ENCODE data around the gene RASSF1. TPM values are rescaled to one million over a fixed set of nuclear protein-coding genes. Genes with fewer than 3 reads are reported as not detected.

Gene RASSF1
- total RNA-seq, 4 donors from 2014 or later = 33.9 to 63.3 (median 39.7) TPM

DNA sequence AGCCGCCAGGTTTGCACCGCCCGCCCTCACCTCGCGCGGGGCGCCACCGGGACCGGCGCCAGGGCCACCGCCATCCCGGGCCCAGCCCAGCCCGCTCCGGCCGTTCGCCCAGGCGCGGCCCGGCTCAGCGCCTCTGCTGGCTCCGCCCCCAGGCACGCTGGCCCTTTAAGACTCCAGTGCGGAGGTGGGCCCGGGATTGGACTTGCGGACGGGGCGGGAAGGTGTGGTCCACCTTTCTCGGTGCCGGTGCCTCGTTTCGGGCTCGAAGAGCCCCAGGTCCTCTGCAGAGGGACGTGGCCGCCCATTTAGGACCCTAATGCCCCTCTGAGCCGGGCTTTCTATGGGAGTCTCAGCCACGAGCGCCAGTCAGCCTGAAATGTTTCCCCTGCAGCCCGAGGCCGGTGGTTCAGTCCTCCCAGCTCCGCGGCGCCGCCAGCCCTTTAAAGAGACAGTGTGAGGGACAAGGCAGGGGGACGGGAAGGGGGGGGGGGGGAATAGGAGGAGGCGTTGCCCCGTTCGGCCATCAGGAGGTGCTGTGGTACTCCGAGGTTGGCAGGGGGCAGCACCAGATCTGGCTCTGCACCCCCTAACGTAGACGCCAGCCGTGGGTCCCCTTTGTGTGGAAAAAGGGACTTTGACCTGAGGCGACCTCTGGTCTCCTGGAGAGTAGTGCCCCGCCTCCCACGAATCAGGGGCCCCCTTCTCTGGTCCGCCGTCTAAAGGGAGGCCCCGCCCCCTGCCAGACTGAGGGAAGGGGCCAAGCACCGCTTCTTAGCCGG is 19.1 kb downstream of the RASSF1 start:
- peaks cover 84% of the 10 kb centered on the region for H3K4me1 ChIP-seq

DNA sequence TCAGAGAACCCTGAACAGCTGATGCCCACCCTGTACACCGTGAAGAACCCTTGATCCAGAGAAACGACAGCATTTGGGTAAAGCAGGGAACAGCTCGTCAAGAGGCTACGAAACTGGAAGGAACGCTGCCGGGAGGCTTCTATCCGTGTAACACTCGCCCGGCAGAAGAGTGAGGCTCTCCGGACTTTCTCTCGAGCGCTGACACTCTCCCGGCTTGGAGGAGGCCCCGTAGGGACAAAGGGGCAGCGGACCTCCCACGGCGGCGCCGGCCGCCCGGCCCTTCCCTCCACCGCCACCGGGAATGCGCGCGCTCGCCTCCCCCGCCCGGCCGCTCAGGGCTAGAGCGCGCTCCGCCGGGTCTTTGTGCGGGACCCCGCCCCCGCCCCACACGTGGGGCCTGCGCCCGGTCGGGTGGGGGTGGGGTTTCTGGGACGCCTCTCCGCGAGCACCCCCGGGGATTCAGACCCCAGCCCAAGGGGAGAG is 19.7 kb downstream of the RASSF1 start:
- peaks cover 28% of the 10 kb centered on the region for H3K36me3 ChIP-seq
- peak overlapping the region; percentile 93 for H3K4me3 ChIP-seq
- H3K9me3 ChIP-seq = no peaks in the 10 kb centered on the region
- H3K27ac ChIP-seq = peak overlapping the region; percentile 96
- DNase-seq (ENCODE audit: low spot score in 2 of 2) = no peak
- WGBS = 0% methylated on average over 6 of the region's 45 CpGs
- no peaks in the 10 kb centered on the region for H3K27me3 ChIP-seq
- H3K4me1 ChIP-seq = peaks cover 85% of the 10 kb centered on the region
- TF ChIP-seq, protein P1, sequence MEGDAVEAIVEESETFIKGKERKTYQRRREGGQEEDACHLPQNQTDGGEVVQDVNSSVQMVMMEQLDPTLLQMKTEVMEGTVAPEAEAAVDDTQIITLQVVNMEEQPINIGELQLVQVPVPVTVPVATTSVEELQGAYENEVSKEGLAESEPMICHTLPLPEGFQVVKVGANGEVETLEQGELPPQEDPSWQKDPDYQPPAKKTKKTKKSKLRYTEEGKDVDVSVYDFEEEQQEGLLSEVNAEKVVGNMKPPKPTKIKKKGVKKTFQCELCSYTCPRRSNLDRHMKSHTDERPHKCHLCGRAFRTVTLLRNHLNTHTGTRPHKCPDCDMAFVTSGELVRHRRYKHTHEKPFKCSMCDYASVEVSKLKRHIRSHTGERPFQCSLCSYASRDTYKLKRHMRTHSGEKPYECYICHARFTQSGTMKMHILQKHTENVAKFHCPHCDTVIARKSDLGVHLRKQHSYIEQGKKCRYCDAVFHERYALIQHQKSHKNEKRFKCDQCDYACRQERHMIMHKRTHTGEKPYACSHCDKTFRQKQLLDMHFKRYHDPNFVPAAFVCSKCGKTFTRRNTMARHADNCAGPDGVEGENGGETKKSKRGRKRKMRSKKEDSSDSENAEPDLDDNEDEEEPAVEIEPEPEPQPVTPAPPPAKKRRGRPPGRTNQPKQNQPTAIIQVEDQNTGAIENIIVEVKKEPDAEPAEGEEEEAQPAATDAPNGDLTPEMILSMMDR (IDR thresholded peaks at IDR 0.05) = no peak
- no peak for TF ChIP-seq POLR2AphosphoS5 (IDR thresholded peaks at IDR 0.05)
- TF ChIP-seq EP300 (IDR thresholded peaks at IDR 0.05) = no peak
- no peak for TF ChIP-seq POLR2A (IDR thresholded peaks at IDR 0.05)

More for the DNA sequence above, 19.1 kb downstream of the RASSF1 start:
- Histone ChIP-seq H3K36me3 (peaks cover 31% of the 10 kb centered on the region), H3K4me3 (peak overlapping the region; percentile 93), H3K27ac (peak overlapping the region; percentile 96), H3K27me3 (no peaks in the 10 kb centered on the region), H3K9me3 (no peaks in the 10 kb centered on the region)
- DNase-seq (ENCODE audit: low spot score in 2 of 2) = peak; percentile 92 to 95
- 10% methylated on average over 10 of the region's 59 CpGs for WGBS
- no peak for TF ChIP-seq EP300 (IDR thresholded peaks at IDR 0.05)
- TF ChIP-seq, protein P1 (IDR thresholded peaks at IDR 0.05) = peak in 1 of 2 donors; percentile 51
- peak in 2 of 3 donors; percentile 13 to 83 for TF ChIP-seq POLR2AphosphoS5 (IDR thresholded peaks at IDR 0.05)
- no peak for TF ChIP-seq POLR2A (IDR thresholded peaks at IDR 0.05)

DNA sequence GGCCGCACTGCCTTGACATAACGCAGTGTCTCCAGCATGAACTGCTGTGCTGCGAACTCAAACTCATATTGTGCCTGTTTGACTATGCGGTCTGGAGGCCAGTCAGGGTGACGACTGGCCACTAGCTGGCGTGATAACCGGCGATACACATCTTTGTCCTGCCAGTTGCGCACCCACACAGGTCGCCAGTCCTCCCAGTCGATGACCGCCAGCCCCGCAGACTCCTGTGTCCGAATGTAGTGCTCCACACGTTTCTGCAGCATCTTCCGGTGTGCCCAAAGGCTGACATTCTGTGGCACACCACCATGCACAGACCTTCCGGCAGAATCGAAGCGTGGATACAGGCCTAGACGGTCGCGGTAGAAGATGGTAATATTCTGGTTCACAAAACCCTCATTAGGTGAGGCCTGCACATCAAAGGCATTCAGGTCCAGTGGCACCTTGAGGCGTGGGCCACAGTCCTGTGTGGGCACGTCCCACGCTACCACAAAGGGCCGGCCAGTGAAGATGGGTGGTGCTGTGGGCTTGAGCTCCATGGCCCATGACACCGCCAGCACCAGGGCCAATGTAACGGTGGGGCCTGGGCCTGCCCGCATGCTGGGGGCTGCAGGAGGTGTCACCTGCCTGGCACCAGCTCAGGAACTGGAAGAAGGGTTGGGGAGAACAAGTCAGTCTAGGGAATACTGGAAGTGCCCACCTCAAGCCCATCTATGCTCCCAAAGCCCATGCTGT is 20.6 kb downstream of the RASSF1 start:
- no peaks in the 10 kb centered on the region for H3K9me3 ChIP-seq
- H3K36me3 ChIP-seq = peaks cover 20% of the 10 kb centered on the region
- WGBS = 82% methylated on average over 16 of the region's 29 CpGs
- peak overlapping the region; percentile 93 for H3K4me3 ChIP-seq
- H3K27ac ChIP-seq = peak overlapping the region; percentile 96
- DNase-seq (ENCODE audit: low spot score in 2 of 2) = no peak
- H3K27me3 ChIP-seq = no peaks in the 10 kb centered on the region
- H3K4me1 ChIP-seq = peaks cover 89% of the 10 kb centered on the region
- TF ChIP-seq, protein P1 (IDR thresholded peaks at IDR 0.05) = no peak
- no peak for TF ChIP-seq EP300 (IDR thresholded peaks at IDR 0.05)
- TF ChIP-seq POLR2A (IDR thresholded peaks at IDR 0.05) = no peak
- TF ChIP-seq POLR2AphosphoS5 (IDR thresholded peaks at IDR 0.05) = no peak

DNA sequence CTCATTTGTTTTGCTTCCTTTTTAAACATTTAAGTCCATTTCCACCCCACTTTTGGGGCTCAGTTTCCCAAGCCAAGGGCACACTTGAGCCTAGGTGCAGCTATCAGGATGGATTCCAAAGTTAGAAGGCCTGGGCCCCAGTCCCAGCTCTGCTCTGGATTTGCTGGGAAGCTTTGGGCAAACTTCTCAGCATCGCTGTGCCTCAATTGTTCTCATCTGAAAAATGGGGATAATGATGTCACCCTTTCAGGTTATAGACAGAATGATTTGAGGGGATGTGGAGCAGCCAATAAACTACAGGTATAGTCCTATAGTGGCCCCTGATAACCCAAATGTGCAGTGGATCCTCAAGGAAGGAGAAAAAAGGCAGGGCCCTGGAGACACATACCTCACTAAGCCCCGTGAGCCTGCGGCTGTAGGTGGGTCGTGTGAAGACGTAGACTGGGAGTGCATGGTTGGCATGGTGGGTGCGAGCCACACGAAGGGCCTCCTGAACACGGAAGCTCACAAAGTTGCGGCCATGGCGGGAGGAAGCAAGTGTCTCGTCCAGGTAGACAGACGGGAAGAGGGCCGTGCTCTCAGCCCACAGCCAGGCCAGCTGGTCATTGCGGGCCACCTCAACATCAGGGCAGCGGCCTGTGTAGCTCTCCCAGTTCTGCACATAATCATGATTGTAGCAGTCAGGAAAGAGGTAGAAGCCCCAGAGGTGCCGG is 21.3 kb downstream of the RASSF1 start:
- 87% methylated on average over 14 of the region's 16 CpGs for WGBS
- H3K4me1 ChIP-seq = peaks cover 89% of the 10 kb centered on the region
- H3K4me3 ChIP-seq = peak overlapping the region; percentile 93
- H3K9me3 ChIP-seq = no peaks in the 10 kb centered on the region
- peak in 1 of 2 donors; percentile 63 for DNase-seq (ENCODE audit: low spot score in 2 of 2)
- no peak overlapping the region for H3K27ac ChIP-seq
- no peak for TF ChIP-seq POLR2A (IDR thresholded peaks at IDR 0.05)
- TF ChIP-seq, protein P1 (IDR thresholded peaks at IDR 0.05) = no peak
- TF ChIP-seq POLR2AphosphoS5 (IDR thresholded peaks at IDR 0.05) = no peak
- TF ChIP-seq EP300 (IDR thresholded peaks at IDR 0.05) = no peak
- H3K27me3 ChIP-seq = no peaks in the 10 kb centered on the region
- H3K36me3 ChIP-seq = peaks cover 19% of the 10 kb centered on the region

All from suprapubic skin (tissue), 4 donors.